ENCODE measurements around the gene INSL6. TPM values are rescaled to one million over a fixed set of nuclear protein-coding genes. Genes with fewer than 3 reads are reported as not detected.

The INSL6 gene, protein sequence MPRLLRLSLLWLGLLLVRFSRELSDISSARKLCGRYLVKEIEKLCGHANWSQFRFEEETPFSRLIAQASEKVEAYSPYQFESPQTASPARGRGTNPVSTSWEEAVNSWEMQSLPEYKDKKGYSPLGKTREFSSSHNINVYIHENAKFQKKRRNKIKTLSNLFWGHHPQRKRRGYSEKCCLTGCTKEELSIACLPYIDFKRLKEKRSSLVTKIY
- total RNA-seq (2022; extraction: Qiagen RNA extraction), result not detected in 5 replicates

DNA sequence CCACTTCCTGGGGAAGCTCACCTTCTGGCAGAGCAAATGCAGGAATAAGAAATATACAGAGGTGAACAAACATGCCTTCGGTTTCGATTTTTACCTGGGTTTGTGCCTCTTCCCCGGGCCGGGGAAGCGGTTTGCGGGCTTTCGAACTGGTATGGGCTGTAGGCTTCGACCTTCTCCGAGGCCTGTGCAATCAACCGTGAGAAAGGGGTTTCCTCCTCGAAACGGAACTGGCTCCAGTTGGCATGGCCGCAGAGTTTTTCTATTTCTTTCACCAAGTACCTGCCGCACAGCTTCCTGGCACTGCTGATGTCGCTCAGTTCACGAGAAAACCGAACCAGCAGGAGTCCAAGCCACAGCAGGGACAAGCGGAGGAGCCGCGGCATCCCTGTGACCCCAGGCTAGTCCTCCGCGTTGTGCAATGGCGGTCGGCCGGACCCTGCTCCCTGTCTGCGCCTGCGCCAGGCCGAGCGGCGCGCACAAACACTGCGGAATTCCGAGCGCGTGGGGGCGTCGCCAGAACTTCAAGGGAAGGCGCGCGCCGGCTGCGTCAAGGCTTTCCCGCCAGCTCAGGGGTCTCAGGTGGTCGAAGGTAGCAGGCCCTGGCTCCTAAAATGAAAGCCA lies at the start of gene INSL6:
TSS of gene INSL6 (minus strand) at position 420 of the 621 bp plus-strand sequence. CDS start at position 383, 37 bp downstream.

DNA sequence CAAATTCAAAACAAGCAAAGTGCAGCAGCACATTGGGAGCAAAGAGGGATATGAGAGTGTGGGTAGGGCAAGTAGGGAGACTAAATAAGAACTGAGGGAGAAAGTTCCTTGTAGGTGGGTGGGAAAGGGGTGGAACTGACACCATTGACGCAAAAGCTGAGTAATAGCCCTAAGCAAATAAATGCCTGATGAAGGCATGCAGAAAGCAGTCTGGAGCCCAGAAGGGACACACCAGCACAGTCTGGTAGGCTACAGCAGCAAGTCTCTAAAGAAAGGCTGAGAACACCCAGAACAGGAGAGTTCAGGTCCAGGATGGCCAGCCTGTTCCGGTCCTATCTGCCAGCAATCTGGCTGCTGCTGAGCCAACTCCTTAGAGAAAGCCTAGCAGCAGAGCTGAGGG lies 45.8 kb upstream of the INSL6 start, which contains the start of gene INSL4:
TSS of gene INSL4 (plus strand) at position 208 of the 400 bp plus-strand sequence. CDS start at position 313, 105 bp downstream.

Other genes starting within 250 kb of the INSL6 start
- gene JAK2, start 200.4 kb downstream of the INSL6 start, total RNA-seq (2022; extraction: Qiagen RNA extraction), result 2.4 to 3.6 TPM (median 3.0 TPM) in 5 replicates
- 13.9 to 20.2 TPM (median 15.8 TPM) in 5 replicates for gene INSL4, start 45.8 kb upstream of the INSL6 start, total RNA-seq (2022; extraction: Qiagen RNA extraction)
- gene RLN2, start 119.1 kb upstream of the INSL6 start, total RNA-seq (2022; extraction: Qiagen RNA extraction), result 0.21 to 0.52 TPM (median 0.28 TPM) in 3 of 5 replicates, not detected in the others
- gene RLN1, start 154.2 kb upstream of the INSL6 start, total RNA-seq (2022; extraction: Qiagen RNA extraction), result 0.20 TPM in 1 of 5 replicates, not detected in the others

Measured in A549 treated with Mapracorat at 1 μM for 4 hours (cell line).